HepG2 (cell line): ENCODE data around the gene PCOLCE2. TPM values are rescaled to one million over a fixed set of nuclear protein-coding genes. Genes with fewer than 3 reads are reported as not detected.

Experiments
- GFI1 ChIP-seq: sonication (generic); formaldehyde crosslinking; IDR thresholded peaks from 2 replicates; pipeline ENCODE4 v1.5.0; 2020; ENCODE audit warnings: missing genetic modification reagents, mild to moderate bottlenecking, borderline replicate concordance
- HMGA1 ChIP-seq: sonication (generic); formaldehyde crosslinking; conservative IDR thresholded peaks from 2 replicates; pipeline ENCODE4 v1.4.0; 2020; ENCODE audit warnings: missing genetic modification reagents
- HNRNPLL ChIP-seq: fragments of 200-400 bp; formaldehyde crosslinking; IDR thresholded peaks from 2 replicates; pipeline ENCODE4 v1.6.1; 2017; ENCODE audit warnings: mild to moderate bottlenecking, low read depth, low read length; ENCODE audit not compliant: poor library complexity, severe bottlenecking
- NFKBIZ ChIP-seq: IDR thresholded peaks from 2 replicates; pipeline ENCODE4 v1.6.1; 2018; ENCODE audit warnings: missing genetic modification reagents, missing compliant biosample characterization
- NFYB ChIP-seq: sonication (generic); formaldehyde crosslinking; IDR thresholded peaks from 2 replicates; pipeline ENCODE4 v1.4.0; 2020; ENCODE audit warnings: missing genetic modification reagents
- NR2C2 ChIP-seq: sonication (generic); formaldehyde crosslinking; IDR thresholded peaks from 2 replicates; pipeline ENCODE4 v1.4.0; 2020; ENCODE audit warnings: missing genetic modification reagents, mild to moderate bottlenecking, moderate library complexity, borderline replicate concordance
- ONECUT2 ChIP-seq: sonication (generic); formaldehyde crosslinking; IDR thresholded peaks from 2 replicates; pipeline ENCODE4 v1.4.0; 2020; ENCODE audit warnings: missing genetic modification reagents
- PAF1 ChIP-seq: IDR thresholded peaks from 2 replicates; pipeline ENCODE4 v1.6.1; 2016; ENCODE audit warnings: missing genetic modification reagents, missing compliant biosample characterization
- SATB2 ChIP-seq: sonication (generic); formaldehyde crosslinking; IDR thresholded peaks from 2 replicates; pipeline ENCODE4 v1.5.0; 2020; ENCODE audit warnings: missing genetic modification reagents
- SYNCRIP ChIP-seq: fragments of 200-400 bp; formaldehyde crosslinking; IDR thresholded peaks from 2 replicates; pipeline ENCODE4 v1.6.1; 2018; ENCODE audit warnings: mild to moderate bottlenecking, low read depth, low read length; ENCODE audit not compliant: insufficient read depth
- ZNF251 ChIP-seq: sonication (generic); formaldehyde crosslinking; IDR thresholded peaks from 2 replicates; pipeline ENCODE4 v1.9.0; 2021; ENCODE audit warnings: mild to moderate bottlenecking, missing genetic modification reagents
- ZNF333 ChIP-seq: sonication (generic); formaldehyde crosslinking; IDR thresholded peaks from 2 replicates; pipeline ENCODE4 v1.4.0; 2020; ENCODE audit warnings: mild to moderate bottlenecking, missing genetic modification reagents, borderline replicate concordance
- ZNF432 ChIP-seq: sonication (generic); formaldehyde crosslinking; IDR thresholded peaks from 2 replicates; pipeline ENCODE4 v1.5.0; 2020; ENCODE audit warnings: missing genetic modification reagents, mild to moderate bottlenecking, borderline replicate concordance
- ZNF652 ChIP-seq: IDR thresholded peaks from 2 replicates; pipeline ENCODE4 v1.6.1; 2016; ENCODE audit warnings: low read depth, borderline replicate concordance
- polyA plus RNA-seq, 8 experiments: library from polyadenylated mRNA; depleted of rRNA in 3 of 8; stranded (reverse) in 7 of 8; unstranded in 1 of 8; fragments of >200 nt; fragmentation: Illumina TruSeq in 4 of 8; extraction: Trizol in 4 of 8; gene quantifications; 2 replicates each; pipeline versions ENCODE4 v1.2.1 to v1.2.3, GENCODE V29; 2011 to 2016; ENCODE audit warnings: low read depth in 4 of 8, missing spikeins in 1 of 8, mixed read lengths in 1 of 8; ENCODE audit not compliant: insufficient read depth in 1 of 8
- total RNA-seq, 5 experiments: library from RNA; depleted of rRNA; stranded (reverse); fragments of >200 nt; fragmentation: Illumina TruSeq; extraction: Trizol; gene quantifications; 2 replicates each; pipeline ENCODE4 v1.2.3, GENCODE V29; 2016; ENCODE audit warnings: low read depth in 1 of 5
- TF ChIP-seq, protein P1 (sequence below): IDR thresholded peaks from 2 replicates; pipeline ENCODE4 v1.6.1; 2012; ENCODE audit warnings: low read depth, low read length, improper control_type of control experiment
- TF ChIP-seq, protein P2 (sequence below): IDR thresholded peaks from 2 replicates; pipeline ENCODE4 v1.6.1; 2016; ENCODE audit warnings: low read depth, control low read depth
- TF ChIP-seq, protein P3 (sequence below): sonication (generic); formaldehyde crosslinking; IDR thresholded peaks from 2 replicates; pipeline ENCODE4 v1.5.1; 2020; ENCODE audit warnings: missing genetic modification reagents, mild to moderate bottlenecking, borderline replicate concordance
- TF ChIP-seq, protein P4 (sequence below): sonication (generic); formaldehyde crosslinking; IDR thresholded peaks from 2 replicates; pipeline ENCODE4 v1.4.0; 2020; ENCODE audit warnings: missing genetic modification reagents
- TF ChIP-seq, protein P5 (sequence below): sonication (generic); formaldehyde crosslinking; IDR thresholded peaks from 2 replicates; pipeline ENCODE4 v1.5.1; 2020; ENCODE audit warnings: mild to moderate bottlenecking, missing genetic modification reagents

PCOLCE2 gene
- total and polyA plus RNA-seq, 2 of the 13 experiments (the other 11 are each of a cell fraction or from before 2014, with no cell fraction given) = 0.71 to 2.0 TPM

DNA sequence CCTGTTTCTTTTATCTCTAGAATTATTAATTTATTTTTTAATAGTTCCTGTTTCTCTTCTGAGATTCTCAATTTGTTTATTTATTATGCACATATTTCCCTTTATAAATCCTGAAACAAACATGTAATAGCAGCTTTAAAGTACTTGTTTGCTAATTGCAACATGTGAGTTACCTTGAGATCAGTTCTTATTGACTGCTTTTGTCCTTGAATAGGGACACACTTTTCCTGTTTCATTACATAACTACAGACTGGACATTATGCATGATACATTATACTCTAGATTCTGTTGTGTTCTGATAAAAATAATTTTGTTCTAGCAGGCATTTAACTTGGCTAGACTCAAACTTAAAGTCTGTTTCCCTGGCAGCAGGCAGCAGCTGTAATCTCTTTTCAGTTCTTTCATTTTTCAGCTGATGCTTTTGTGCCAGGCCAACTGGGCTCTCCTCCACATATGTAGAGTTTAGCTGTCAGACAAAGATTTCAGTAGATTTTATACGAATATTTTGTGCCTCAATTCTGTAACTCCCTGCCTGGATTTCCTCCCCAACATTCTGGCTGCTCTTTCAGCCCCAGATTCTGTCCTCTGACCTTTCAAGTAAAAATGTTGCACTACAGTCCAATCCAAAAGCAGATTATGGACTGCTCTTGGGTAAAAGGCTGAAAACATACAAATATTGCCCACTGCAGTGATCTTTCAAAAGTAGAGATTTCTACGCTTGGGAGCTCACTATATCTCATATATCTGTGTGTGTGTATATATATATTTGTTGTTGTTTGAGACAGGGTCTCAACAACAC is 41.9 kb downstream of the PCOLCE2 start (continued):
- TF ChIP-seq, protein P1, sequence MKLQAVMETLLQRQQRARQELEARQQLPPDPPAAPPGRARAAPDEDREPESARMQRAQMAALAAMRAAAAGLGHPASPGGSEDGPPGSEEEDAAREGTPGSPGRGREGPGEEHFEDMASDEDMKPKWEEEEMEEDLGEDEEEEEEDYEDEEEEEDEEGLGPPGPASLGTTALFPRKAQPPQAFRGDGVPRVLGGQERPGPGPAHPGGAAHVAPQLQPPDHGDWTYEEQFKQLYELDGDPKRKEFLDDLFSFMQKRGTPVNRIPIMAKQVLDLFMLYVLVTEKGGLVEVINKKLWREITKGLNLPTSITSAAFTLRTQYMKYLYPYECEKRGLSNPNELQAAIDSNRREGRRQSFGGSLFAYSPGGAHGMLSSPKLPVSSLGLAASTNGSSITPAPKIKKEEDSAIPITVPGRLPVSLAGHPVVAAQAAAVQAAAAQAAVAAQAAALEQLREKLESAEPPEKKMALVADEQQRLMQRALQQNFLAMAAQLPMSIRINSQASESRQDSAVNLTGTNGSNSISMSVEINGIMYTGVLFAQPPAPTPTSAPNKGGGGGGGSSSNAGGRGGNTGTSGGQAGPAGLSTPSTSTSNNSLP = peak; percentile 78
- TF ChIP-seq, protein P2, sequence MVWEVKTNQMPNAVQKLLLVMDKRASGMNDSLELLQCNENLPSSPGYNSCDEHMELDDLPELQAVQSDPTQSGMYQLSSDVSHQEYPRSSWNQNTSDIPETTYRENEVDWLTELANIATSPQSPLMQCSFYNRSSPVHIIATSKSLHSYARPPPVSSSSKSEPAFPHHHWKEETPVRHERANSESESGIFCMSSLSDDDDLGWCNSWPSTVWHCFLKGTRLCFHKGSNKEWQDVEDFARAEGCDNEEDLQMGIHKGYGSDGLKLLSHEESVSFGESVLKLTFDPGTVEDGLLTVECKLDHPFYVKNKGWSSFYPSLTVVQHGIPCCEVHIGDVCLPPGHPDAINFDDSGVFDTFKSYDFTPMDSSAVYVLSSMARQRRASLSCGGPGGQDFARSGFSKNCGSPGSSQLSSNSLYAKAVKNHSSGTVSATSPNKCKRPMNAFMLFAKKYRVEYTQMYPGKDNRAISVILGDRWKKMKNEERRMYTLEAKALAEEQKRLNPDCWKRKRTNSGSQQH = no peak
- TF ChIP-seq, protein P3, sequence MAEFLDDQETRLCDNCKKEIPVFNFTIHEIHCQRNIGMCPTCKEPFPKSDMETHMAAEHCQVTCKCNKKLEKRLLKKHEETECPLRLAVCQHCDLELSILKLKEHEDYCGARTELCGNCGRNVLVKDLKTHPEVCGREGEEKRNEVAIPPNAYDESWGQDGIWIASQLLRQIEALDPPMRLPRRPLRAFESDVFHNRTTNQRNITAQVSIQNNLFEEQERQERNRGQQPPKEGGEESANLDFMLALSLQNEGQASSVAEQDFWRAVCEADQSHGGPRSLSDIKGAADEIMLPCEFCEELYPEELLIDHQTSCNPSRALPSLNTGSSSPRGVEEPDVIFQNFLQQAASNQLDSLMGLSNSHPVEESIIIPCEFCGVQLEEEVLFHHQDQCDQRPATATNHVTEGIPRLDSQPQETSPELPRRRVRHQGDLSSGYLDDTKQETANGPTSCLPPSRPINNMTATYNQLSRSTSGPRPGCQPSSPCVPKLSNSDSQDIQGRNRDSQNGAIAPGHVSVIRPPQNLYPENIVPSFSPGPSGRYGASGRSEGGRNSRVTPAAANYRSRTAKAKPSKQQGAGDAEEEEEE (CRISPR knock-in tag) = no peak
- TF ChIP-seq, protein P4, sequence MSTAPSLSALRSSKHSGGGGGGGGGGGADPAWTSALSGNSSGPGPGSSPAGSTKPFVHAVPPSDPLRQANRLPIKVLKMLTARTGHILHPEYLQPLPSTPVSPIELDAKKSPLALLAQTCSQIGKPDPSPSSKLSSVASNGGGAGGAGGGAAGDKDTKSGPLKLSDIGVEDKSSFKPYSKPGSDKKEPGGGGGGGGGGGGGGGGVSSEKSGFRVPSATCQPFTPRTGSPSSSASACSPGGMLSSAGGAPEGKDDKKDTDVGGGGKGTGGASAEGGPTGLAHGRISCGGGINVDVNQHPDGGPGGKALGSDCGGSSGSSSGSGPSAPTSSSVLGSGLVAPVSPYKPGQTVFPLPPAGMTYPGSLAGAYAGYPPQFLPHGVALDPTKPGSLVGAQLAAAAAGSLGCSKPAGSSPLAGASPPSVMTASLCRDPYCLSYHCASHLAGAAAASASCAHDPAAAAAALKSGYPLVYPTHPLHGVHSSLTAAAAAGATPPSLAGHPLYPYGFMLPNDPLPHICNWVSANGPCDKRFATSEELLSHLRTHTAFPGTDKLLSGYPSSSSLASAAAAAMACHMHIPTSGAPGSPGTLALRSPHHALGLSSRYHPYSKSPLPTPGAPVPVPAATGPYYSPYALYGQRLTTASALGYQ (CRISPR knock-in tag) = peak; percentile 79
- TF ChIP-seq NFYB (CRISPR knock-in tag) (no peak), SATB2 (CRISPR knock-in tag) (0 out of 2 replicates have a peak, but pooled peaks have one; percentile 57), ZNF652 (CRISPR knock-in tag) (peak; percentile 57; the same call in 1 of the 2 replicates), SYNCRIP (no peak), ZNF432 (CRISPR knock-in tag) (no peak), NR2C2 (no peak; the same call in 1 of the 2 replicates), HMGA1 (CRISPR knock-in tag) (no peak), NFKBIZ (CRISPR knock-in tag) (peak; percentile 76; the same call in 1 of the 2 replicates), PAF1 (CRISPR knock-in tag) (no peak), GFI1 (peak; percentile 73; the same call in 1 of the 2 replicates), ONECUT2 (CRISPR knock-in tag) (peak; percentile 93), HNRNPLL (no peak), ZNF251 (no peak), ZNF333 (CRISPR knock-in tag) (no peak)
- TF ChIP-seq, protein P5, sequence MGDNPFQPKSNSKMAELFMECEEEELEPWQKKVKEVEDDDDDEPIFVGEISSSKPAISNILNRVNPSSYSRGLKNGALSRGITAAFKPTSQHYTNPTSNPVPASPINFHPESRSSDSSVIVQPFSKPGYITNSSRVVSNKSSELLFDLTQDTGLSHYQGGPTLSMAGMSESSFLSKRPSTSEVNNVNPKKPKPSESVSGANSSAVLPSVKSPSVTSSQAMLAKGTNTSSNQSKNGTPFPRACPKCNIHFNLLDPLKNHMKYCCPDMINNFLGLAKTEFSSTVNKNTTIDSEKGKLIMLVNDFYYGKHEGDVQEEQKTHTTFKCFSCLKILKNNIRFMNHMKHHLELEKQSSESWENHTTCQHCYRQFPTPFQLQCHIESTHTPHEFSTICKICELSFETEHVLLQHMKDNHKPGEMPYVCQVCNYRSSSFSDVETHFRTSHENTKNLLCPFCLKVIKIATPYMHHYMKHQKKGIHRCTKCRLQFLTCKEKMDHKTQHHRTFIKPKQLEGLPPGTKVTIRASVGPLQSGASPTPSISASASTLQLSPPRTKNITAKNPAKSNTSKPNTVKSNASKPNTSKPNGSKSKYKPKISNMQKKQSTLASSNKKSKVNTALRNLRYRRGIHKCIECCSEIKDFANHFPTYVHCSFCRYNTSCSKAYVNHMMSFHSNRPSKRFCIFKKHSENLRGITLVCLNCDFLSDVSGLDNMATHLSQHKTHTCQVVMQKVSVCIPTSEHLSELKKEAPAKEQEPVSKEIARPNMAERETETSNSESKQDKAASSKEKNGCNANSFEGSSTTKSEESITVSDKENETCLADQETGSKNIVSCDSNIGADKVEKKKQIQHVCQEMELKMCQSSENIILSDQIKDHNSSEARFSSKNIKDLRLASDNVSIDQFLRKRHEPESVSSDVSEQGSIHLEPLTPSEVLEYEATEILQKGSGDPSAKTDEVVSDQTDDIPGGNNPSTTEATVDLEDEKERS (CRISPR knock-in tag) = no peak
